ENCODE measurements around the gene ASCC1. TPM values are rescaled to one million over a fixed set of nuclear protein-coding genes. Genes with fewer than 3 reads are reported as not detected.

ASCC1 gene
- total and polyA plus RNA-seq, 2 of the 13 experiments (the other 11 are each of a cell fraction or from before 2014, with no cell fraction given) = 21.6 to 30.1 TPM

- TF ChIP-seq MEIS2 (CRISPR knock-in tag; IDR thresholded peaks at IDR 0.05) (peak; percentile 89), HDAC1 (CRISPR knock-in tag; IDR thresholded peaks at IDR 0.05) (no peak), HMGXB4 (CRISPR knock-in tag; IDR thresholded peaks at IDR 0.05; ENCODE audit: borderline replicate concordance in 1 of 2, low read depth in 1 of 2) (0 out of 4 replicates have a peak, but pooled peaks of 1 of the 2 experiments have one; percentile 10), ISX (CRISPR knock-in tag; conservative IDR thresholded peaks at IDR 0.05) (no peak), HOMEZ (CRISPR knock-in tag; IDR thresholded peaks at IDR 0.05; ENCODE audit: low read depth) (peak; percentile 5; the same call in 1 of the 2 replicates), HMGA1 (CRISPR knock-in tag; conservative IDR thresholded peaks at IDR 0.05) (no peak), ZNF143 (CRISPR knock-in tag; IDR thresholded peaks at IDR 0.05) (no peak), ZNF20 (CRISPR knock-in tag; IDR thresholded peaks at IDR 0.05) (no peak), SETDB1 (CRISPR knock-in tag; IDR thresholded peaks at IDR 0.05; ENCODE audit: borderline replicate concordance) (no peak), TEF (CRISPR knock-in tag; IDR thresholded peaks at IDR 0.05) (no peak), SAFB2 (CRISPR knock-in tag; IDR thresholded peaks at IDR 0.05; ENCODE audit: borderline replicate concordance, low read depth) (no peak), PRDM4 (CRISPR knock-in tag; IDR thresholded peaks at IDR 0.05; ENCODE audit: borderline replicate concordance) (no peak), ZNF318 (CRISPR knock-in tag; IDR thresholded peaks at IDR 0.05) (no peak)
Measured at GRCh38 chr10:72098836-72099599, 117.1 kb downstream of the ASCC1 start (continued).

Data from HepG2 (cell line).